Left kidney (tissue), 8 donors: ENCODE data around the gene AMELX. TPM values are rescaled to one million over a fixed set of nuclear protein-coding genes. Genes with fewer than 3 reads are reported as not detected.

Source experiments
- DNase-seq: peaks from one replicate; pipeline ENCODE4 v3.0.0-alpha.2; 2013
- long read RNA-seq, 8 donors: transcript quantifications; one replicate each; lab custom pipeline, GENCODE V29; 2026
- polyA plus RNA-seq: library from polyadenylated mRNA; unstranded; fragments of 120-200 nt; gene quantifications from one replicate; pipeline ENCODE4 v1.2.1, GENCODE V29; 2013; ENCODE audit not compliant: insufficient read length

Gene AMELX
- polyA plus RNA-seq: not detected
- long read RNA-seq, donor 1: 0 reads
- long read RNA-seq, donor 2: 0 reads
- long read RNA-seq, donor 3: 0 reads
- long read RNA-seq, donor 4: 0 reads
- long read RNA-seq, donor 5: 0 reads
- long read RNA-seq, donor 6: 0 reads
- long read RNA-seq, donor 7: 0 reads
- long read RNA-seq, donor 8: 0 reads

DNA sequence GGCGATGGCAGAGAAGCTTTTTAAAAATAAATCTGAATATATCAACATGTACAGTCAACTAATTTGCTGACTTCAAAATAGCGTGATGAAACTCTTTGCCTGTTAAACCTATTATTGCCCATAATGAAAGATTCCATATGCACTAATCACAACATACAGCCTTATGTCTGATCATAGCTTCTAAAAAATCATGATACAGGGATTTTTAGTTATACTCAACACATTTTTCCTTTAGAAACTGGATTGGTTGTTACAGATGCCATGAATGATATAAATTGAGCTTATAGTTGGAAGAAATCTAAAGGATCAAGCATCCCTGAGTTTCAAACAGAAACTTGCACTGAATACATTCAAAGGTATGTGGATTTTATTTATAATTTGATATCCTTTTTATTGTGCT is at the start of gene AMELX:
TSS of gene AMELX (plus strand) at position 301 of the 400 bp plus-strand sequence. CDS start 1,376 bp downstream, outside the sequence.
- no peak for DNase-seq

DNA sequence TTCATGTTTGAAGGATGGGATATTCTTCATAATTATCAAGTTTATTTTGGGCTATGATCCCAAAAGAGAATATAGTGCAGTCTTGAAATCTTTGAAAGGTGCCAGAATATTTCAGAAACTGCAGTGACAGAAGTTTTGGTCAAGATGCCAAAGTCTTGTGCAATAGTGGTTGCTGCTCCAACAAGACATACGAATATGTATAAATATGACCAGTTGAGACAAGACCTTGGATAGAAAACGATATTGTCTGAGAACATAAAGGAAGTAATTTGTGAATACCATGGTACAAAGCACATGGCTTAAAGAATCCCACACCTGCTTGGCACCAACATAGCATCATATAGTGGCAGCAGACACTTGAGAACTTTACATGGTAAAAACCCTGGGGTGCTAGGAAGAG is 48.6 kb upstream of the AMELX start:
- no peak for DNase-seq

DNA sequence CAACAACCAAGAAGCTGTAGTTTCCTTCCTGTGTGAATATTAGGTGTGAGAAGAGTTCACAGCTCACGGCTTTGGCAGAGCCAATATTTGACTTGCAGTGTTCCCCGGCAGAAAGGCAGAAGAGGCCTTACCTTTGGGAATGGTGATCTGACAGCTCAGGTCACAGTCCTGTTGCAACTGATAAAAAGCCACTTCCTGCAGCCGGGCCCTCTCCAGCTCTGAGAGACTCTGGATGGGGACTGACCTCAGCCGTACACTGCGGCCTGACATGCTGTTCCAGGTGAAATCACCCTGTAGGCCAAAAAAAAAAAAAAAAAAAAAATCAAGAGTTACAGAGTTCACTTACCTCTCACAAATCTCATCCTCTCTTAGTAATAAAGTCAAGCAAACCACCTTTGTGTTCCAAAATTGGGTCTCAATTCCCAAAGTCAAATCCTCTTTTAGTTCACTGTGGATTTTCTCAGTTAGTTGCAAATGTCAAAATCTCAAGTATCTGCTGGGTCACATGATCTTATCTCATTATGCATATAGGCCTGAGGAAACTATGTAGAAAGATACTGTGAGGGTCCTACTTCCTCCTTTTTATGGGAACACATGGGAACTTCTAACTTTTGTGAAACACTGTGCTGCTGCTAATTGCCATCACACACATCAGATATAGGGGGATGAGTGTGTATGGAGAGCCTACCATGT is 38.6 kb upstream of the AMELX start:
- DNase-seq: no peak

DNA sequence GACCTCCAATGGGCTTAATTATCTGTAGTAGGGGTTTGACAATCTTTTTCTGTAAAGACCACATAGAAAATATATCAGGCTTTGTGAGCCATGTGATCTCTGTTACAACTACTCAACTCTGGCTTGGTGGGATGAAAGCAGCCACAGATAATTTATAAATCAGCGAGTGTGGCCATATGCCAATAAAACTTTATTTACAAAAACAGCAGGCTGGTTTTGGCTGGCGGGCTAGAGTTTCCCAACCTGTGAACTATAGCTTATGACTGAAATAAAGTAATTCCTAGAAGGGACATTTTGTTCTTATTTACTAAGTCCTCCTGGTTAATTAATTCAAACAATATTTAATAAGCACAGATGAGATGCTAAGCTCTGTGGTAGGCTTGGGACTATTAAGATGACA is 35.9 kb upstream of the AMELX start:
- DNase-seq: no peak

DNA sequence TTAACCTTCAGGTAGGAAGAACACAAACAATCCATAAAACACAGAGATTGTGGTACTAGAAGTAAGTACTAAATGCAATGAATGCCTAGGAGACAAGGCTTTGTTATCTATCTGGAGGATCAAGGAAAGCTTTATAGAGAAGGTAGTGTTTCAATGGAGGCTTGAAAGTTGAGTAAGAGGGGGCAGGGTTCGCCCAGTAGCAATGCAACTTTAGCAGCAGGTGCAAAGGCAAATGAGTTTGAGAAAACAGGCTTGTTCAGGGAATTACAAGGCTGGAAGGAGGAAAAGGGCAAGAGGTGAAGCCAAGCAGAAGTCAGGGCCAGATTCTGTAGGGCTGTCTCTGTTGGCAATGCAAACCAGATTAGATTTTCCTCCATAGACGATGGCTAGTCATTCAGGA is 35.5 kb upstream of the AMELX start:
- DNase-seq: no peak

DNA sequence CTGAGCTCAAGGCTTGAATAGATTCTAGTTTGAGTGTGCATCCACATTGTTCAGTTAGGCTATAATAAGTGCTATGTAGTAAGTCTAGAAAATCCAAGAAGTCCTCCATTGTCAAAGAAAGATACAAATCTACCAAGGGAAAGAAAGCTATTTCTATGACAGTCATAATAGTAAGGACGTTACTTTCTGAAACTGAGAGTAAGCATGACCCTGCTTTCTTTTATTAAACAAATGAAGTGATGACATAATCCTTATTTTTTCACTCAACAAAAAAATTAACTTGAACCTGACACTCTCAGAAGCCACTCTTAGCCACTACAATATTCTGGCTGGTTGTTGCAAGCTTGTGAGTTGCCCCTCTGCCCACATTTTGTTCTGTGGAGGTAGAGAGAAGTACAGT is 33.8 kb upstream of the AMELX start:
- no peak for DNase-seq

DNA sequence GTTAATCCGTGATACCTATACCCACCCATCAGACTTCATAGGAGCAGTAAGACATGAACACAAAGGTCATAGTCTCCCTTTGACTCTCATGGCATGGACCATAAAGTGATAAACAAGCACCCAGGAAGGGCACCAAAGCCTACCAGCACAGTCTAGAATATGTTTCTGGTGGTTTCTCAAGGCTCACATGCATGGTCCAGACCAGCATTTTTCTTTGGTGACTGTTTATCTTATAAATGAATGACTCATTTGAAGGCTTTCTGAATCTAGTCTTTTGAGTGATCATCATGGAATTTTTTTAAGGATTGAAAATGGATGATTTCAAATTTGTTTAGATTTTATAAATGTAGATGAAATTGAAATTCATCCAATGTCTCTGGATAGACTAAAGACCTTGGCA is 32.0 kb upstream of the AMELX start:
- DNase-seq: no peak

DNA sequence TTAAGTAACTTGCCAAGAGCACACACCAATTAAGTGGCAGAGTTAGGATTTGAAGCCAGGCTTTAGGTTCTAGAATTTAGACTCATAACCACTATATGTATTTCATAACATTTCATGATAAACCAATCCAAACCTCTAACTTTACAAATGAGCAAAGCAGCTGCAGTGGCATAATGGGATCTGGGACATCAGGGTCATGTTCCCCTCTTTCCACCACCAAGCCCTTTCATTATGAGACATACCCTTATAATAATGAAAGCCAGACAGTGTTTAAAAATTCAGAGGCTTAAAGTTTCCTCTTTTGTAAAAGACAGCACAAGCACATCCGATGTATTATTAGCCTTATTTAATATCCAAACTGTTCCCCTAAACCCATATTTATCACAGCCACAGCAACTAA is 28.3 kb upstream of the AMELX start:
- no peak for DNase-seq

DNA sequence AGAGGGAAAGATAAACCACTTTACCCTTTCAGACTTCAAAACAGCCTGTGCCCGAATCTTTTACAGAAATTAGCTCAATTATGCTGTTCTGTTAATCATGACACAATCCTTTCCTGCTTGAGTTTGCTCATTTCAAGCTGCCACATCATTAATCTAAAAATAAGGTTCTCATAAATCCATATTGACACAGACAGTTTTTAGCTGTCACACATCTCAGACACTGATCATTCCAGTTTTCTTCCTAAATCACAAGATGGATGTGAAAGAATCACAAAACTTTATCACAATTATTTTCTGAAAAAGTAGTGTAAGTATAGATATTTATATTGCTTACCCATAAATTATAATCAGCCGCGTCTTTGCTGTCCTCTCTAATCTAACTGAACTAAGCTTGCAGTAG is 27.9 kb upstream of the AMELX start:
- DNase-seq: no peak

DNA sequence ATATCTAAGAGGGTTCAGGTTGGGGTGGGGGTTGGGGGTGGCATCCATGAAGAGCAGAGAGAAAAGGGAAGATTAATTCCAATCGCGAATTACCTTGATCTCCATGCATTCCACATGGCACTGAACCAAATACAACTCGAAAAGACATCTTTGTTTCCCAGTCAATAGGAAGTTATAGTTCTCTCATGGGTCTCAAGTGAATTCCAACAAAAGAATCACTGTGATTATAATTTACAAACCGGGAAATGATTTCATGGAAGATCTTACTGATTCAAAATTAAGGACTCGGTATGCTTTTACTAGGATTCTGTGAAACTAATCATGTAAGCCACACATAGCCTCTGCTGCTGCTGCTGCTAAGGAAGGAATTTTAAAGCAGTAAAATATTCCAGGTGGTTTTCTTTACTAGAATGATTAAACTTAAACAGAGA is 26.6 kb upstream of the AMELX start:
- DNase-seq: no peak

DNA sequence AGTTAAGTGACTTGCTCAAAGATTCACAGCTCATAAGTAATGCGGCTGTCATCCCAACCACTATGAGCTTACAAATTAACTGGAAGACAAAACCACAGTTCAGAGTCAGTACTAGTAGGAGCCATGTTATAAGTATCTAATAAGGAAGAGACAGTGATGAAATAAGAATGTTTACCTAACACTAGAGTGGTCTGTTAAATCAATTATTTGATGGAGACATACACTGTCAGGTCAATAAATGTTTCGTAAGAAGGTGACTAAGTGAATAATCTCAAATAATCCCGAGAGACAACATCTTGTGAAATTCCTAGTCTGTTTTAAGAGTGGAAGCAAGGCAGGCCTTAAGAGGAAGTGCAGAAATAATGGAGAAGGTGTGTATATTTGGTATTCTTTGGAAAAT is 25.8 kb upstream of the AMELX start:
- DNase-seq: no peak

DNA sequence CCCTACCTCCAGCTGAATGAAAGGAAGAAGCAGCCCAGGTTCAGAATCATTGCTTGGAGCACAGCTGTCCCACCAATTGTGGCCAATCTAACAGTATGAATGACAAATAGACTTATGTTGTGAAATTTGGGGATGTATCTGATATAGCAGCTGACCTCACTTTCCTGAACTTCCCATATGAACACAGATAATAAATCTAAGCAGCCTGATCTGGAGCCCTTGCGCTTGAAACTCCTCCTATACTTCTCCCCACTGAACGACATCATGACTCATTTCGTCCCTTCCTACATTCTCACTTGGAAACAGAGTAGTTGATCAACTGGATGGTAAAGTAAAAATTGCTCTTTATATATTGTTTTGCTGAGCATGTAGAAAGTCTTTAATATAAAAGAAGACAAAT is 24.2 kb upstream of the AMELX start:
- no peak for DNase-seq

DNA sequence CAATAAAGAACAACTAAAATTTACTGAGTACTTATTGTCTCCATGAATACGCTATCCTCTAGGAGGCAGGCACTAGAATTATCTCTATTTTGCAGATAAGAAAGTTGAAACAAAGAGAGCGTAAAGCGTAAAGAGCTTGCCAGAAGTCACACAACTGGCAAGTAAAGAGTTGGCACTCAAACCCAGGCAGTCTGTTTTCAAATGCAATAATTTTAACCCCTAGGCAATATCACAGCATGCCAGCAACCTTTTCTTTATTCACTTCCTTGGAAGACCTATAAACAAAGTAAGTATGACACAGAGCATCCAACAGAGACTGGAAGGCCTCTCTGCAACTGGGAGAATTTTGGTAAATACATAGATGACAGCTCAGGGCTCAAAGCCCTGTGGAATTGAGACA is 23.2 kb upstream of the AMELX start:
- DNase-seq: no peak

DNA sequence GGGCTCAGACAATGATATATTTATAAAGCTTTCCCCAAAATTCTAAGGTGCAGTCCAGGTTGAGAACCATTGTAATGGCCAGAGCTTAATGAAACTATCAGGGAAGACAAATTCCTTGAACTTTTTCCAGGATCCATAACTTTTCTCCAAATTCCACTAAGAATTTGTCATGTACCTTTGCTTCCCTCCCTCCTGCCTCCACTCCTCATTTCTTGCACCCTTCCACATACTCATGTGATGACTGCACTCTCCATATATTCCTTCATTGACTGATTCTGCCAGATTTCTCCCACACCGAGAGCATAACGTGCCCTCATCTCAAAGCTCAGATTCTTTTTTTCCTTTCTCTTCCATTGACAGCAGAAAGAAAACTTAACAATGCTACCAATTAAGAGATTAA is 20.9 kb upstream of the AMELX start:
- no peak for DNase-seq

DNA sequence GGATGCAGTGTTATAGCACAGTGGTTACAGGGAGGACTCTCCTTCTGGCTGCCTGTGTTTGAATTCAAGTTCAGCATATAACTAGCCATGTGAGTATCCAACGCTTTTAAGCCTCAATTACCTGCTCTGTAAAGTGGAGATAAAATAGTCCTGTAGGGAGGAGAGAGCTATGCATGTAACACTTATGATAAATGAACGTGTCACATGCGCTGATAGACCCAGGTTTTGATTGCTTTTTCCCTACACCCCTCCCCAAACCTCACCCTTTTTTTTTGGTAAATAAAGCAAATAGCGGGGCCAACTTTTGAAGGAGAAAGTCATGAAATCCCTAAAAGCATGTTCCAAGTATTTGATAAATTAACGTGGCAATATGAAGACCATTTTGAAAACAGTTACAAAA is 20.4 kb upstream of the AMELX start:
- DNase-seq: no peak

DNA sequence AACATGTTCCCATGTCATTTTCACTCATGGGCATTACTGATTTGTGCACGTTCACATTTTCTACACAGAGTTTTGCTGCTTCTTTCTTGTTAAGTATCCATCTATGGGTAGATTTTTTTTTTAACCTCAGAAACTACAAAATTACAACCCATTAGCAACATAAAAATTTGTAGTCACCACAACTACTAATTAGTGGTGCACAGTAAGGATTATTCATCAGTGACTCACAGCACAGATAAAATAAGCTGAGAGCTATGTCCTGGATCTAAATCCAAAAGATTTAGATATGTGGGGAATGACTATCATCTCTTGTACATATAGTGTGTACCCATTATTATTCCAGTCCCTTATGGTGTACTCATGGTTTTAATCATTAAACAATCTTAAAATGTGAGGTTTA is 19.7 kb upstream of the AMELX start:
- no peak for DNase-seq

DNA sequence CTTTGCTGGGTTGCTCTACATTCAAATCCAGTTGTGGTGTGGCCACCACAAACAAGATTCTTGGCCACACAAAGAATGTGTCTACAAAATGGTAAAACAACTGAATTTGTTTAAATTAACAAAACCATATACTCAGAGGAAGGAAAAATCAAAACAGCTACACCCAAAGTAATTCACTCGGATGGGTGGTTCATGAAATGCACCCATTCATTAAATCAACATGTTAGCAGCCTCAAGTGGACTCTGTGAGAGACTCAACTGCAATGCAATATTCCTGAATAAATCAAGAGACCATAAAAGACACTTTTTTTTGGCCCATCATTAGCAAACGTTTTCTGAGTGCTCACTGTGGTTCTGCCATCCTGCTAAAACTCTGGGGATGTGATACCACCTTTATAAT is 11.2 kb upstream of the AMELX start:
- no peak for DNase-seq

DNA sequence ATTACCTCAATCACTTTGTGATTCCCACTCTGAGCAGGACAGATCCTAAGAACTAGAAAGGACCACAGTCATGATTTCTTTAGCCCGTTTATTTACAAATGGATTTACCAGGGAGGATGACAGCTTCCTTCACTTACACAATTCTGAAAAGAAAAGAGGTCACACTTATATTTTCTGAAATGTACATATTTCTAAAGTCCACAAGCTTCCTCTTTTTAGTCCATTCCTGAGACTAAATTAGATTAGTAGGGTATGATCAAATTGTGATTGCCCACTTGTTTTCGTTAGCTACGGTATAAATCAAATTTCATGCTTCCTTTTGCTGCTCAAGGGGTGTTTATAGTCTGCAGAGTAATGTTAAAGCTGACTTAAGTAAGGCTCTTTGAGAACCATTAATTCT is 7.6 kb upstream of the AMELX start:
- no peak for DNase-seq

DNA sequence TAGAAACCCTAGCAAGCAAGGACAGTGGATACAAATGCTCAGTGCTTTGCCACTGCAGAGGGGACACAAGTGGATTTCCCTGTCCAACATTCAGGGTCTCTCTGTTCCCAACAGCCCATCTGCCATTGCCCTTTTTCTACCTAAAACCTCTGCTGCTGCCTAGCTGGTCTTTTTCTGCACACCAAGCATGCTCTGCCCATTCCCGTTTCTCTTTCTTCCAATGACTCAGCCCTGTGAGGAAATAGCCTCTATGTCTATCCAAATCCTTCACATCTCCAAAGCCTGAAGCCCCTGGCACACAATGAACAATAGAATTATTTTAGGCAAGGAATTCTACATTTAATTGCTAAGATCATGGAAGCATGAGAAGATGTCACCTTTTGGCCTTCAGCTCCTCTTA is 5.7 kb upstream of the AMELX start:
- DNase-seq: no peak

DNA sequence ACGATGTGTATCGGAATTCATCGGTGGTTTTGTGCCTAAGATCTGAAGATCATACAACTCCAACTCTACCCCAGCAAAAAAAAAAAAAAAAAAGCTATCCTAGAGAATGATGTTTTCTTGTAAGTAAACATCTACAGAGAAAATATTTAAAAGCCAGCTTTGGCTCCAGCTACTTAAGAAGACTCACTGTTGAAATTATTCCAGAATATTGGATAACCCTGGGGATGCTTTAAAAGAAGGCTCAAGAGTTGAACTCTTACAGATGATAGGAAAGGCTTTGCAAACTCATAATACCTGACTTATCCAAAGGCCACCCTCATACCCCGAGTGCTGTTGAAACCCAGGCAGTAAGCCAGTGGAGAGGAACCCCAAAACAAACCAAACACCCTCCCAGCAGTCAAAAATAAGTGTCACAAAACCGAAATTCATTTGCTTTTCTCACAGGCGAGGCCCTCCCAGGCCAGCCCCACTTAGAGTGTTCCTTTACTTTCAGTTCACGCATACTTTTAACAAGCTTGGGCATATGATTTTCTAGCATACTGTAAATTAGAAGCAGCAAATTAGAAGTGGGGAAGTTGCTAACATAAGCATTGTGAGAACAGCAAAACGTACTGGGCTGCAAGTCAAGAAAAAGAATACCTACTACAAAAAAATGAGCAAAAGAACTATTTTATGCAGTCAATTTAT is 2.7 kb upstream of the AMELX start:
- DNase-seq: no peak

DNA sequence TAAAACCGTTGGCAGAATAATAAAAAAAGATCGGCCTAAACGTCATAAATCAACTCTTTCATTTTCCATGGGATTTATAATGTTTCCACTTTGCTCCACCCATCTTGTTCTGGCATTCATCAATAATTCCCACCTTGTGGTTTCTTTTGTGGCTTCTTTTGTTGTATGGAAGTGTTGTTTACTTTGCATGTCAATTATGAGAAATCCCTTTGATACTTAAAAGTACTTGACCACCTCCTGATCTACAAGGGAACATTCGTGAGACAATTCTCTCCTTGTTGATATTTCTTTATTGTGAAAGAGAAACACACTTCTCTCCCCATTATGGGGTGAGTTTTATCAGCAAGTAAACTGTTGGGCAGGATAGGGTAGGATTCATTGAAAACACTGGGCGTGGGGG is 2.8 kb downstream of the AMELX start:
- DNase-seq: no peak

DNA sequence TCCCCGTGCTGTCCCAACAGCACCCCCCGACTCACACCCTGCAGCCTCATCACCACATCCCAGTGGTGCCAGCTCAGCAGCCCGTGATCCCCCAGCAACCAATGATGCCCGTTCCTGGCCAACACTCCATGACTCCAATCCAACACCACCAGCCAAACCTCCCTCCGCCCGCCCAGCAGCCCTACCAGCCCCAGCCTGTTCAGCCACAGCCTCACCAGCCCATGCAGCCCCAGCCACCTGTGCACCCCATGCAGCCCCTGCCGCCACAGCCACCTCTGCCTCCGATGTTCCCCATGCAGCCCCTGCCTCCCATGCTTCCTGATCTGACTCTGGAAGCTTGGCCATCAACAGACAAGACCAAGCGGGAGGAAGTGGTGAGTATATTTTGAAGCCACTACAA is 5.4 kb downstream of the AMELX start:
- DNase-seq: no peak

DNA sequence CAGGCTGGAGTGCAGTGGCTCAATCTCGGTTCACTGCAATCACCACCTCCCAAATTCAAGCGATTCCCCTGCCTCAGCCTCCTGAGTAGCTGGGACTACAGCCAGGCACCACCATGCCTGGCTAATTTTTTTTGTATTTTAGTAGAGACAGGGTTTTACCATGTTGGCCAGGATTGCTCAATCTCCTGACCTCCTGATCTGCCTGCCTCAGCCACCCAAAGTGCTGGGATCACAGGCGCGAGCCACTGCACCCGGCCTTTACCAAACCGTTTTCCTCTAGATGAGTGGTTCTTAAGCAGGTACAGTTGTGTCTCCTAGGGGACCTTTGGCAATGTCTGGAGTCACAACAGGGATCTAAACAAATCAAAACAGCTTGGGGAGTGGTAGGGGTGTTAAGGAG is 11.6 kb downstream of the AMELX start:
- no peak for DNase-seq

DNA sequence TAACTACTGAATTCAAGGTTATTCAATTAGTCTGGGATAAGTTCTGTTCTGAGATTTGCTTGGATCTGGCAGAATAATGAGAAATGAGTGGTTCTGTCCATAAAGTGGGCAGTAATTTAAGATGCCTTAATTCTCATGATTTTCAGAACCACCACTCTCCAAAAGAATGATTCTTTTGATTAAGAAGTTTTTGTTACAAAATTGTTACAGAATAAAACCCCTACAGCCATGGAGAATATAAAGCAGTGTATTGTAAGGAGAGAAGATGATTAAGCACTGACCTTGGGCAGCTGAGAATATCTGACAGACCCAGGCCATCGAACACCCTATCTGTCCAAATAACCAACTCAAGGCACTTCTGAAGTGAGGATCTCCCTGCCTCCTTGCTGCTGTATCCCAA is 12.4 kb downstream of the AMELX start:
- no peak for DNase-seq
